AG08395 (cell line): ENCODE measurements around the gene SHROOM2.
"Not testable (repeated sequence)": the region's sequence is repeated elsewhere in the genome, so short reads cannot be mapped to it uniquely, and the experiment has no call there.

Experiments used
- DNase-seq: peaks from one replicate; pipeline ENCODE4 v3.0.0; 2012; ENCODE audit warnings: mixed read lengths, low spot score

The SHROOM2 gene

DNA sequence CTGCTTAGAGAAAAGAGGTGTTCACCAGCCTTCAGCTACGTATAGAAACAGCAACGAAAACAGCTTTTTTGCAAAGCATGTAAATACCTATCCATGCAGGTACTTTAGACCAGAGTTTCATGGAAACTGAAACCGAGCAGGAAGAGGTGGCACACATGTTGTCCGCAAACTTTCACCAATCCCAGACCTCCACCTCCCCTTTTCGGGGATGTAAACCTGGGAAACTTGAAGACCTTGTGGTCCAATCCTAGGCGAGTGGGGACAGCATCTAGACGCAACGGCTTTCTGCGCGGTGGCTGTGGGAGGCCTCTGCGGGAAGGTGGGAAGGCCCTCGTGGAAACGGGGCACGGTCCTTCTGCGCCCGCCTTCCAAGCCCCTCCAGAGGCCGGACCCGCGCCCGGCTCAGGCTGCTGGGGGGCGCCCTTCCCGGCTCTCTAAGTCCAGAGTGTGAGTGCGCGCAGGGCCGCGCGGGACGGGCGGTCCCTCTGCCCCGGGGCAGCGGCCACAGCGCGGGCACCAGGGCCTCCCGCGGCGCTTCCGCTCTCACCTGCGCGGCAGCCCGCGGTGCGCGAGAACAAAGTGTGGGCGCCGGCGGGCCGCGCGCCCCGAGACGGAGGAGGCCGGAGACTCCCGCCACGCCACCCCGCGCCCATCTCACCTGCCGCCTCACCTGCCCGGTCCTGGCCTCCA is 830 bp upstream of the SHROOM2 start:
- DNase-seq, result no peak

DNA sequence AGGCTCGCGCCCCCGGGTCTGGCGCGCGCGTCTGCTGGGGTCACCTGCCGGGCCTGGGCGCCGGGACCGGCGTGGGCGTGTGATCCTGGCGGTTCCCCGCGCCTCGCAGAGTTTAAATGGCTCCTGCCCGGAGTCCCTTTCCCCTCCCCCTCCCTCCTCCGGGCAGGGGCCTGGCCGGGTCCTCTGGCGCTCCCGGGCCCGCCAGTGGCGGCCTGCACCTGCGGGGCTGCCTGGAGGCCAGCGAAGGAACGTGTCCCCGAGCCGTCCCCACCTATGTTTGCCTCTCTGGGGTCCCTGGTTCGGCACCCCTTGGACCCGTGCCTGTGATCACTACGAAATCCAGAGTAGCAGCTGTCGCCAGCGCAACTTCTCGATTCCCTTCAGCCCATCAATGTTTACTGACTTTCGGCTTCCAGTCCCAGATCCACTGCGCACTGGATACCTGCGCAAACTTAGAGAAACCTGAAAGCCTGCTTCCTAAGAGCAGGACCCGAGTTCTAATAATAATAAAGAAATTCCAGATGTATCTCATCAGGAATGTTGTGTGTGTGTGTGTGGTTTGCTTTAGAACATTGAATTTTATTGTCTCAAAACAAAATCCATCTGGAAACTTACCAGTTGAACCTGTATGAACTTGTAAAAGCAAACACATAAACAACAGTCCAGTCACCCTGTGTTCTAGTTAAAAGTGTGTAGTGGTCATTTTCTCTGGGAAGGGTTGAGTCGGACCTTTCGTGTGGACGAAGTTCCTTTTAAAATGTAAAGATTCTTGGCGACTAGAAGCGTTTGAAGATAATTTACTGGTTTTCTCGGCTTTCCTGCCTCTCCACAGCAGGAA is 788 bp downstream of the SHROOM2 start:
- DNase-seq, result no peak

DNA sequence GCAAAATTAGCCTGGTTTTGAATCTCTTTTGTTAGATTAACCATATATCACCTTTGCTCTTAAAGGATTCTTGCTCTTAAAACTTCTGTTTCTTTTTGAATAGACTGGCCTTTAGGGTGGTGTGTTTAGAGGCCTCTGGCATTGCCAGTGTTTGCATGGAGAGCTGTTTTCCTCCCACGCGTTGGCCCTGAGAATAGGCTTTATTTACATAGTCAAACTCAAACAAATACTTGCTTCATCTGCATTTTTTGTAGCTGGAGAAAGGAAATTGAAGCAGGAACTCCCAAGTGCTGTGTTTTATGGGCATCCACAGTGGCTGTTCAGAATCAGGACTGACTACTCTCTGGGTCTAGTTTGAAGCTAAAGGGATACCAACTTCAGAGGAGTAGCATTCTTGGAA is 2.7 kb downstream of the SHROOM2 start:
- no peak for DNase-seq

DNA sequence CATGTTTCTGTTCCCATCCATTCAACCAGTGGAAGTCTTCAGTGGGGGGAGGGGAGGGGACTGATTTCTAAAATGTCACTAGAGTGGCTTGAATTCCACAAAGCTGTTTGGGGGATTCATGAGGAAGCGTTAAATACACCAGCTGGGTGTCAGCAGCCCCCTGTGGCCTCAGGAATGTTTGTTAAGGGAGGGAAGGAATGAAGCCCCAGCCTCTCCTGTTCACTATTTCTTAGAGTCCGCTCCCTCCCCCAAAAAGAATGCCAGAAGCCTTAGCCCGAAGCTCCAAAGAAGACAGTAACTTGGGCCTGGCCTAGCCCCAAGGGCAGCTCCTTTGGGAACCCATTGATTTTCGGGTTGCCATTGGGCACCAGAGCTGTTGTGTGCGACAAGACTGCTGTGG is 3.3 kb downstream of the SHROOM2 start:
- DNase-seq, result no peak

DNA sequence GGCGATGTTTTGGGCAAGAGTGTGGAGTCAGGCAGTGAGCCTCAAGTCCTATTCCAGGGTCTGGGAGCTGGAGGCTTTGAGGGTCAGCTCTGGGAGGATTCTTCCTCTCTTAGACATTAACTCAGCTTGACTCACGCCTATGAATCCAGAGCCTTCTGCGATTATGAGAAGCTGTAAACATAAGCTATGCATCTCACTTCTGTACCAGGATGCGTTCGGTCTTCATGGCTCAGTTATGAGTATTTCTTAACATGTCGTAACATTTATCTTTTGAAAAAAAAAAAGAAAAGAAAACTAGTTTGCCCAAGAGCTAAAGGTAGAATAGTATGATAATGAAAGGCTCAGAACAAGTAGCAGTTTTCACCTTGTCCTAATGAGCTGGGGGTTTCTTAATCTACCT is 4.6 kb downstream of the SHROOM2 start:
- DNase-seq, result no peak

DNA sequence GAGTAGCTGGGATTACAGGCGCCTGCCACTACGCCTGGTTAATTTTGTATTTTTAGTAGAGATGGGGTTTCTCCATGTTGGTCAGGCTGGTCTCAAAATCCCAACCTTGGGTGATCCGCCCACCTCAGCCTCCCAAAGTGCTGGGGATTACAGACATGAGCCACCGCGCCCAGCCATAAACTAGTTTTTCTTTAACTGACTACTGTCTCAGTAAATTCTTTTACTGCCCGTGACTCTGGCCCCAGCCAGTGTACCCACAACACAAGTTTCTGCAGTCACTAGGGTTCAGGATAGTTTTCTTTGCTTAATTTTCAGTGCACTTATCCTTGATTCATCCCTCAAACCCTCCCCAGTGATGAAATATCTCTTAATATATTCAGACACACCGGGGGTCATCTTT is 8.3 kb downstream of the SHROOM2 start:
- no peak for DNase-seq

DNA sequence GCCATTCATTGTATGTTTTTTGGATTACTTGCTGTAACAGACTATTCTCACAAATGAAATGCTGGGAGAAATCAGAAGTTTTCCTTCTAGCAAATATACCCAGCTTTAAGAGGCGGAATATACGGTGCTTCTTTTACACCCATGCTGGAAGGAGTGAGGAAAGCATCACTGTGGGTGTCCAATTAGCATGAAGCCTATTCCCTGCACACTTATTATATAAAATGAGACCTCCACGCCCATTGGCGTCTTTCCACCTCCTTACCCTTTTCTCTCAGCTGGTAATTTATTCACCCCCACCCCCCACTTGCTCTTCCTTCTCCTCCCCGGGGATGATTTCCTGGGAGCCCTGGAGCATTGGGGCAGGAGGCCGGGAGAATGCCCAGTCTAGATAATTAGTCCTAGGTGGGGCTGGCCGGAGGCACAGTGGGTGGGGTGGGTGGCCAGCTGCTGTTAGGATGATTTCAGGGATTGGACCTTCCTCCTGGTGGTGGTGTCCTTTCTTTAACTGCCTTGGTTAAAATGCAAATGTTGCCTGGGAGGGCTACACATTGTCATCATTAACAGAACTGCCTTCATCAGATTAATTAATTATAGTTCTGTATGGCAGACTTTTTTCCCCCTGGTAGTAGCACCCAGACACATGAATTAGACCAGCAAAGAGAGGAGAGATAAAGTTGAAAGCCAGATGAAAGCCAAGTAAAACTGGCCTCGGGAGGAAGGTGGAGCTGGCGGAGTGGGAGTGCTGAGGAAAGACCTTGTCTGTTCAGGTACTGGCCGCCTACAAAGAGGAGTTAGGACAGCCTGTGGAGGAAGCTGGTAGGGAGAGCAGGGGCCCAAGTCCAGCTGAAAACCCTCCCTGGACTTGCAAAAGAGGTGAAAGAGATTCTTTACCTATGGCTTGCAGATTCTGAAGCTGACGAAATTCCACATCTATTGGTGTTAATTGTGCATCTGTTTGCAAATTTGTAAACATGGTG is 11.4 kb downstream of the SHROOM2 start:
- DNase-seq, result no peak

DNA sequence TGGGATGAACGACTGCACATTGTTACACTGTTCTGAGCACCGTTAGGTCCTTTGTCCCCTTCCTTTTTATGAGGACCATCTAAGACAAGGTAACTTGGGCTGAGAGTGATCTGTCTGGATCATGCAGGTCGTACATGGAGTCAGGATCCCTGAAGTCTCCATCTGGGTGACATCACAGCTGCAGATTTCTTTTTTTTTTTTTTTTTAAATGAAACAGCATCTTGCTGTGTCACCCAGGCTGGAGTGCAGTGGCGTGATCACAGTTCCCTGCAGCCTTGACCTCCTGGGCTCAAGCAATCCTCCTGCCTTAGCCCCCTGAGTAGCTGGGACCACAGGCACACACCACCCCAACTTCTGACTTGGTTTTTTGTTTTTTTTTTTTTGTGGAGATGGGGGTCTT is 16.5 kb downstream of the SHROOM2 start:
- no peak for DNase-seq

DNA sequence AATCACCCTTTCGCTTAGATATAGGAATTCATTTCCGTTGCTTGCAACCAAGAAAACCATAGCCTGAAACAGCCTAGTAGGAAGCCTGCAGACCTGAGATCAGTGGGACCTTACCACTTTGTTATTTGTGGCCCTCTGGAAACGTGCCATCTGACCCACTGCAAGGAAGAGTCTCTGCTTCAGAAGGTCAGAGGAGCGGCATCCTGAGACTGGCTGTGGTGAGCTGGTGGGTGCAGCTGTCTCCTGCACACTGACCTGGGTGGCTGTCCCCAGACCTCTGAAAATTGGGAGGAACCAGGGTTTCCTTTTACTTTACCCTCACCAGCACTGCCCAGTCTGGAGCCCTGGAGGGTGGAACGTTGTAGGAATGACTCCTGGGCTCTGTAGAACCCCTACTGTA is 18.2 kb downstream of the SHROOM2 start:
- no peak for DNase-seq

DNA sequence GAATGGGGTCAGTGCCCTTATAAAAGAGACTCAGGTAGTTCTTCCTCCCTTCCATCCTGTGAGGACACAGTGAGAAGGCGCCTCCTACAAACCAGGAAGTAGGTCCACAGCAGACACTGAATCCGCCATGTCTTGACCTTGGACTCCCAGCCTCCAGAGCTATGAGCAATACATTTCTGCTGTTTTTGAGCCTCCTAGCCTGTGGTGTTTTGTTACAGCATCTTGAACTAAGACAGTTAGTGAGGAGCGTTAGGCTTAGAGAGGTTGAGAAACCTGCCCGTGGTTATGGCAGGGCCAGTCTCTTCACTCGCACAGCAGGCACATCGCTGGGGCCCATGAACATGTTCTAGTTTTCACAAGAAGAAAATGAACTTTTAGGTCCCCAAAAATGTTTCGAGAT is 19.7 kb downstream of the SHROOM2 start:
- DNase-seq, result no peak

DNA sequence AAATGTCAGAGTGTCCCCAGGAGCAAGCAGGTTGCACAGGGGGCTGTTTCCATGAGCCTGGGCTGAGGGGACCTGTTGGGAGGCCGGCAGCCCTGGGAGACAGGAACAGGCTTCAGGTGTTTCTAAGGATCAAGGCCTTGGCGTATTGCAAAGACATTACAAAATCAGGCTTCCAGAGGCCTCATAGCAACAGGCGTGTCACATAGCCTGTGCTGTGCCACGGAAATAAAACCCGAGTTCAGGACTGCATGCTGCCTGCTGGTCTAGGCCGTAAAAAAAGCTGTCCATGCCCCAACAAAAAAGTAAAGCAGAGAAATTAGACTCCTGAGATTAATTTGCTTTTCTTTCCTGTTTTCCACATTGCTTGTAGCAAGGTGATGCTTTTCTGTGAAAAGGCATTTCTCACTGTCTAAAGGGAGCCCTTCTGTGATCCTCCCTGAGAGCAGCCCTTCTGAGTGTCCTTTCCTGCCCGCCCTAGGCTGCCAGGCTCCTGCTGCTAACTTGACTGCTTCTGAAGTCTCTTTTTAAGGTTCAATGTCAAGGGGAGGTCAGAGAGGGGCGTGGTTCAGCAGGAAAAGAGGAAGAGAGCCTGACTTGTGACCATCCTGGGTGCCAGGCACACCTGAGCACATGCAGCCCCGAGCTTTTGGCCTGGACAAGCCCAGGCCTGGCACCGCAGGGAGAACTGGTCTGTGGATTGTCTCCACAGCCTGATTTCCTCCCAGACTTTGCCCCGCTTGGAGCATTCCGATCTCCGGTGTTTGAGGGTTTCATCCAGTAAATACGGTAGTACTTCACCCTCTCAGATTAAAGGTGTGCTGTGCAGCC is 21.3 kb downstream of the SHROOM2 start:
- DNase-seq, result no peak

DNA sequence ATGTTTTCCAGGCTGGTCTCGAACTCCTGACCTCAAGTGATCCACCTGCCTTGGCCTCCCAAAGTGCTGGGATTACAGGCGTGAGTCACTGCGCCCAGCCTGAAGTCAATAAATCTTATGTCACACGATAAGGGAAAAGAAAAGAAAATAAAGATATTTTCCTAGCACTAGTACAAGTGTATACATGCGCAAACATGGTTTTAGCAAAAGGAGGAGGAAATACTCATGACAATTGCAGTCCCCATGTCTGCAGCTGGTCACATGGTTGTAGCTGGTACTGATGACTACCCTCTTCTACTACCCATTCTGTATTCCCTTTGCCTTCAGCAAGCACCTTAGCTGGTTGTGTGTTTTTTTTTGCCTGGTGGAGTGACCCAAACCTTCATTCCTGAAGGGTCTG is 23.6 kb downstream of the SHROOM2 start:
- DNase-seq, result not testable (repeated sequence)

DNA sequence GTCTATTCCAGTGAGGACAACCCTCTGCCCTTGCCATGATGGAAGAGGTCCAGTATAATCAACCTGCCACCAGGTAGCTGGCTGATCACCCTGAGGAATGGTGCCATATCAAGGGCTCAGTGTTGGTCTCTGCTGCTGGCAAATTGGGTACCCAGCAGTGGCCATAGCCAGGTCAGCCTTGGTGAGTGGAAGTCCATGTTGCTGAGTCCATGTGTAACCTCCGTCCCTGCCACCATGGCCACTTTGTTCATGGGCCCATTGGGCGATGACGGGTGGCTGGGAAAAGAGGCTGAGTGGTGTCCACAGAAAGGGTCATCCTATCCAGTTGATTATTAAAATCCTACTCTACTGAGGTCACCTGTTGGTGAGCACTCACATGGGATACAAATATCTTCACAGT is 24.9 kb downstream of the SHROOM2 start:
- DNase-seq, result not testable (repeated sequence)

DNA sequence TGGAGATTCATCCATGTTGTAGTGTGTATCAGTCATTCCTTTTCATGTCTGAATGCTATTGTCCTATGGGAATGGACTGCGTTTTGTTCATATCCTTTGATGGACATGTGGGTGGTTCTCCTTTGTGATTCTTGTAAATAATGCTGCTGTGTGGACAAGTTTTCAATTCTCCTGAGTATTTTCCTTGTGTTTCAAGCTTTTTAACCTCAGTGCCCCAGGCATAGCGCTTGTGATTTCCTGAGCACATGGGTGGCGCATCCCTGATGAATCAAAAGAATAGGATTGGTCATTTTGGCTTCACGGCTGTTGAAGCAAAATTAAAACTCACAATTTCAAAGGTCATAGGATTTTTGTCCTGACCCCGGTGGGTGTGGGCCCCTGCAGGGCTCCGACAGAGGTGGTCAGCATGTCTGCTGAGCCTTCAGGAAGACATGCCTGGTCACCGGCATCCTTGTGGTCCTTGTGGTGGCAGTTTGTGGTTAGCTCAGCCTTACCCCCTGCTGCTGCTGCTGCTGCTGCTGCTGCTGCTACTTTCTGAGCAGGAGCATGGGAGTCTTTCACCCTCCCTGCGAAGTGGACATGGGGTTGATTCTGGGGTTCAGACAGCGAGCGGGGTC is 30.0 kb downstream of the SHROOM2 start:
- DNase-seq, result no peak

DNA sequence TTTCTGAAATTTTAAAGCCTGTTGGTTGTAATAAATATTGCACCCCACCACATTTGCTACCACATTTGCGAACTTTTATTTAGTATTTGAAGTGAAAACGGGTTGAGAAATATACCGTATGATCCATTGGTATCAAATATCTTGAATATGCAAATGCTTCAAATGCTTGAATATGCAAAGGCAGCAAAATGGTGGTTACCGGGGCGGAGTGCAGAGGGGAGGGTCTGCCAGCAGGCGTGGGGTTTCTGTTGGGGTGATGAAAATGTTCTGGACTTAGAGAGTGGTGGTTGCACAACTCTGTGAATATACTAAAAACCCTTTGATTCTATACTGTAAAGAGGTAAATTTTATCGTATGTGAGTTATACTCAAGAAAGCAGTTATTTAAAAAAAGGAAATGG is 35.3 kb downstream of the SHROOM2 start:
- no peak for DNase-seq

DNA sequence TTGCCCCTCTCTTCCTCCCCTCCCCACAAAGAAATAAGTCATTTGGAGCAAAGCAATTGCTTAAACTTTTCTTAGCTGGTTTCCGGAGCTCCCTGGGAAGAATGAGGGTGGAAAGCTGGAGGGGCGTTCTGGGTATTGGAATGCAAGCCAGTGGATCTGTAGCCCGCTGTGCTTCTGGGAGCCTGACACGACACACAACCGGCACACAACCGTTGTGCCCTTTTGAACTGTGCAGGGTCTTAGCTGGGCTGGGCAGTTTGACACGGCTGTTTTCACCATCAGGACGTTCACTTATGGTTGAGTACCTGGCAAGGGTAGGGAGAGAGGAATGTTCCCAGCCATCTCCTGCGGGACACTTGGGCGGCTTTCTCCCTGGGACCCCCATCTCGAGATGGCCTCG is 38.3 kb downstream of the SHROOM2 start:
- no peak for DNase-seq

DNA sequence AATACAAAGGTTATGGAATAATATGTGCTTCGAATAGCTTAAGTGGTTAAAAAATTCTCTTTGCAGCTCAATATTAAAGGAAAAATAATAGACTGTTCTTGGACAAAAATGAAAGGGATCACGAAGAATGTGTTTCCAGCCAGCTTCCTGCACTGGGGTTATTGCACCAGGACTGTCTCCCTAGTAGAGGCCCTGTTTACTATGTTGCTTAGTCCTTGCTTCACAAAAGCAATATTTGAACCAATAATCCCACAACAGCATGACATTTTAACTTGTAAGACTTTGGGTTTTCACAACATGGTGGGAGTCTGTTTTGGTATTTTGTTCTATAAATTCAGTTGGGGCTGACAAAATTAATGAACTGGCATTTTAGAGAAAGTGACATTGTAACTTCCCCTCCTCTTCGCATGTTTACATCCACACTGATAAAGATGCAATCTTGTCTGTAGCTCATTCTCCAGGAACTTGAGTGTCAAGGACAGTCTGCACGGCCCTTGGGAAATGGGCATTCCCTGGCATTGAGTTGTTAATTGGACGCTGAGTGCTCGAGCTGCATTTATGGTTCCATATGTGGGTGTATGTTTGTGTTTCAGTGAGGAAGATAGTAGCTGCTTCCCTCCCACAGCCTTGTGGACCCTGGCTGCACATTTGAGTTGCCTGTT is 39.0 kb downstream of the SHROOM2 start:
- DNase-seq, result no peak

DNA sequence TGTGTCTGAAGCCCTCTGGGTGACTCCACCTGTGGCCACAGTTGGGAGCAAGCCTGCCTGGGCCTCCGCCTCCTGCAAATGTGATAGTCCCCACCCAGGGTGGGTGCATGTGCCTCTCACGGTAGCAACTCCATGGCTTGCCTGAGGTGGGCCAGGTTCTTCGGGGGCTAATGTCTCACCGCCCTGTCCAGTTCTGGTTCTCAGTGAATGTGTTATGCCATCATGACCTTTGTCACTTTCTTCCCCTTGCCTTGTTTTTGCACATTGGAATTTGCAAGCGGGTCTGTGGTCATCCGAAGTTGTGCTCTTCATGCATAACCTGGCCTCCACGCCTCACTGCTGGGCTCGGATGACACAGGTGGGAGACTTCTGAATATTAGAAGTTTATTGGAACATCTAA is 39.7 kb downstream of the SHROOM2 start:
- no peak for DNase-seq

DNA sequence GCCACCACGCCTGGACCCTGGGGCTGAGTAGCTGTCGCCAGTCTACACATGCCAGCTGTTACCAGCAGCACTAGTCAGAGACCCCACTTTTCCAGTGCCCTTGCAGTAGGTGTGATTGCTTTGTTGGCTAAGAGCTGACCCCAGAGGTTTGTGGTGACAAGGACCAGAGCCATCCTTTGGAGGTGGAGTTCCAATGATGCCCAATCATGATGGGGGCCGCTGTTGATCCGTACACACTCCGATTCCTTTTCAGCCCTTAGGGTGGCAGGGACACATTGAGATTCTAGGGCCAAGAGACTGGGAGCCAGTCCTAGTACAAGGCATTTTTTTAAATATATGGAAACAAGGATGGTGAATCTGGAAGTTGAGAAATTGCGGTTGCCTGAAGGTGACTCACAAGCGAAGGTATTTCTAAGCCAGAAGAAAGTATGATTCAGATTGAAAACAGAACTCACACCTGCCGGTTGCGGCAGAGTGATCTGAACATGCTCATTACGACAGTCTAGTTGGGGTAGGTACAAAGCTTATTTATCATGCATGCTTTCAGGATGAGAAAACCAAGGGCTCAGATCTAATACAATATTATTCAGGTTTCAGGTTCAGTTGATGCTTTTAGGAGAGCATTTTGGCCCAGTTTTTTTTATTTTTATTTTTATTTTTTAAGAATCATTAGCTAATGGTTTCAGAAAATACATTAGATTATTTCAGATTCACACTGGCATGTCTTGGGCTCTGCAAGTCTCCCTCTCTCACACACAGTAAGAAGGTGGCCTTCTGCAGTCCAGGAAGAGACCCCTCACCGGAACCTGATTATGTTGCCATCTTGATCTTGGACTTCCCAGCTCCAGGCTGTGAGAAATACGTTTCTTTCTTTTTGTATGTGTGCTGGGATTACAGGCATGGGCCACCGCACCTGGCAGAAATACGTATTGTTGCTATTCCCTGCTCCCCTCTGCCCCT is 43.4 kb downstream of the SHROOM2 start:
- no peak for DNase-seq
